ENCODE measurements around the gene FRMD3.

Gene FRMD3

GRCh38 chr9:83281306-83282255 lies 256.6 kb downstream of the FRMD3 start:
- Histone ChIP-seq H3K4me3 (ENCODE audit: low read length) (no peak overlapping the region), H3K27ac (ENCODE audit: low read length) (no peak overlapping the region), H3K9me3 (ENCODE audit: control insufficient read depth, insufficient read depth, low read length) (no peaks in the 10 kb centered on the region), H3K4me1 (ENCODE audit: control insufficient read depth, insufficient read depth, low read length) (peaks cover 3% of the 10 kb centered on the region), H3K27me3 (ENCODE audit: control insufficient read depth, insufficient read depth, low read length) (no peaks in the 10 kb centered on the region), H3K36me3 (ENCODE audit: control insufficient read depth, insufficient read depth, low read length) (no peaks in the 10 kb centered on the region)
- no CpG with 5 or more reads among the region's 7 CpGs for WGBS (ENCODE audit: insufficient coverage, insufficient read length)
- no peak for DNase-seq (ENCODE audit: low read depth, low spot score)

GRCh38 chr9:83280790-83281189 lies 257.4 kb downstream of the FRMD3 start:
- no CpG with 5 or more reads among the region's 2 CpGs for WGBS (ENCODE audit: insufficient coverage, insufficient read length)
- H3K9me3 ChIP-seq (ENCODE audit: control insufficient read depth, insufficient read depth, low read length) = no peaks in the 10 kb centered on the region
- H3K27ac ChIP-seq (ENCODE audit: low read length) = no peak overlapping the region
- no peak for DNase-seq (ENCODE audit: low read depth, low spot score)
- no peaks in the 10 kb centered on the region for H3K27me3 ChIP-seq (ENCODE audit: control insufficient read depth, insufficient read depth, low read length)
- no peaks in the 10 kb centered on the region for H3K36me3 ChIP-seq (ENCODE audit: control insufficient read depth, insufficient read depth, low read length)
- H3K4me3 ChIP-seq (ENCODE audit: low read length) = no peak overlapping the region
- H3K4me1 ChIP-seq (ENCODE audit: control insufficient read depth, insufficient read depth, low read length) = peaks cover 3% of the 10 kb centered on the region

- Histone ChIP-seq H3K36me3 (ENCODE audit: control insufficient read depth, insufficient read depth, low read length) (no peaks in the 10 kb centered on the region), H3K4me3 (ENCODE audit: low read length) (no peak overlapping the region), H3K27ac (ENCODE audit: low read length) (no peak overlapping the region), H3K9me3 (ENCODE audit: control insufficient read depth, insufficient read depth, low read length) (no peaks in the 10 kb centered on the region), H3K27me3 (ENCODE audit: control insufficient read depth, insufficient read depth, low read length) (no peaks in the 10 kb centered on the region), H3K4me1 (ENCODE audit: control insufficient read depth, insufficient read depth, low read length) (peaks cover 3% of the 10 kb centered on the region)
- WGBS (ENCODE audit: insufficient coverage, insufficient read length) = no CpG with 5 or more reads among the region's 5 CpGs
- no peak for DNase-seq (ENCODE audit: low read depth, low spot score)
These were observed 257.9 kb downstream of the FRMD3 start for GRCh38 chr9:83280268-83280667.

GRCh38 chr9:83274787-83275186 lies 263.4 kb downstream of the FRMD3 start:
- Histone ChIP-seq H3K4me1 (ENCODE audit: control insufficient read depth, insufficient read depth, low read length) (no peaks in the 10 kb centered on the region), H3K9me3 (ENCODE audit: control insufficient read depth, insufficient read depth, low read length) (no peaks in the 10 kb centered on the region), H3K27ac (ENCODE audit: low read length) (no peak overlapping the region), H3K36me3 (ENCODE audit: control insufficient read depth, insufficient read depth, low read length) (no peaks in the 10 kb centered on the region), H3K27me3 (ENCODE audit: control insufficient read depth, insufficient read depth, low read length) (no peaks in the 10 kb centered on the region), H3K4me3 (ENCODE audit: low read length) (no peak overlapping the region)
- no CpG with 5 or more reads among the region's 5 CpGs for WGBS (ENCODE audit: insufficient coverage, insufficient read length)
- no peak for DNase-seq (ENCODE audit: low read depth, low spot score)

- Histone ChIP-seq H3K36me3 (ENCODE audit: control insufficient read depth, insufficient read depth, low read length) (no peaks in the 10 kb centered on the region), H3K9me3 (ENCODE audit: control insufficient read depth, insufficient read depth, low read length) (no peaks in the 10 kb centered on the region), H3K4me1 (ENCODE audit: control insufficient read depth, insufficient read depth, low read length) (peaks cover 1% of the 10 kb centered on the region; the same call in 1 of the 2 replicates), H3K4me3 (ENCODE audit: low read length) (no peak overlapping the region), H3K27me3 (ENCODE audit: control insufficient read depth, insufficient read depth, low read length) (no peaks in the 10 kb centered on the region), H3K27ac (ENCODE audit: low read length) (no peak overlapping the region)
- no peak for DNase-seq (ENCODE audit: low read depth, low spot score)
- WGBS (ENCODE audit: insufficient coverage, insufficient read length) = no CpG with 5 or more reads among the region's 2 CpGs
These were observed 266.5 kb downstream of the FRMD3 start for GRCh38 chr9:83271665-83272071.

- peaks cover 1% of the 10 kb centered on the region; the same call in 1 of the 2 replicates for H3K4me1 ChIP-seq (ENCODE audit: control insufficient read depth, insufficient read depth, low read length)
- no CpG with 5 or more reads among the region's 3 CpGs for WGBS (ENCODE audit: insufficient coverage, insufficient read length)
- no peak for DNase-seq (ENCODE audit: low read depth, low spot score)
- no peaks in the 10 kb centered on the region for H3K27me3 ChIP-seq (ENCODE audit: control insufficient read depth, insufficient read depth, low read length)
- H3K36me3 ChIP-seq (ENCODE audit: control insufficient read depth, insufficient read depth, low read length) = no peaks in the 10 kb centered on the region
- H3K4me3 ChIP-seq (ENCODE audit: low read length) = no peak overlapping the region
- no peak overlapping the region for H3K27ac ChIP-seq (ENCODE audit: low read length)
- H3K9me3 ChIP-seq (ENCODE audit: control insufficient read depth, insufficient read depth, low read length) = no peaks in the 10 kb centered on the region
These were observed 268.1 kb downstream of the FRMD3 start for GRCh38 chr9:83270116-83270515.

GRCh38 chr9:83267741-83268140 lies 270.5 kb downstream of the FRMD3 start:
- H3K4me3 ChIP-seq (ENCODE audit: low read length) = no peak overlapping the region
- WGBS (ENCODE audit: insufficient coverage, insufficient read length) = no CpG with 5 or more reads among the region's 5 CpGs
- H3K4me1 ChIP-seq (ENCODE audit: control insufficient read depth, insufficient read depth, low read length) = peaks cover 1% of the 10 kb centered on the region; the same call in 1 of the 2 replicates
- no peaks in the 10 kb centered on the region for H3K9me3 ChIP-seq (ENCODE audit: control insufficient read depth, insufficient read depth, low read length)
- no peaks in the 10 kb centered on the region for H3K27me3 ChIP-seq (ENCODE audit: control insufficient read depth, insufficient read depth, low read length)
- DNase-seq (ENCODE audit: low read depth, low spot score) = no peak
- no peak overlapping the region for H3K27ac ChIP-seq (ENCODE audit: low read length)
- H3K36me3 ChIP-seq (ENCODE audit: control insufficient read depth, insufficient read depth, low read length) = no peaks in the 10 kb centered on the region

- H3K27me3 ChIP-seq (ENCODE audit: control insufficient read depth, insufficient read depth, low read length) = no peaks in the 10 kb centered on the region
- no peaks in the 10 kb centered on the region for H3K9me3 ChIP-seq (ENCODE audit: control insufficient read depth, insufficient read depth, low read length)
- peaks cover 1% of the 10 kb centered on the region; the same call in 1 of the 2 replicates for H3K4me1 ChIP-seq (ENCODE audit: control insufficient read depth, insufficient read depth, low read length)
- H3K36me3 ChIP-seq (ENCODE audit: control insufficient read depth, insufficient read depth, low read length) = no peaks in the 10 kb centered on the region
- WGBS (ENCODE audit: insufficient coverage, insufficient read length) = no CpG with 5 or more reads among the region's 11 CpGs
- no peak for DNase-seq (ENCODE audit: low read depth, low spot score)
- H3K27ac ChIP-seq (ENCODE audit: low read length) = no peak overlapping the region
- no peak overlapping the region for H3K4me3 ChIP-seq (ENCODE audit: low read length)
These were observed 271.3 kb downstream of the FRMD3 start for GRCh38 chr9:83266666-83267496.

- DNase-seq (ENCODE audit: low read depth, low spot score) = no peak
- peaks cover 1% of the 10 kb centered on the region; the same call in 1 of the 2 replicates for H3K4me1 ChIP-seq (ENCODE audit: control insufficient read depth, insufficient read depth, low read length)
- WGBS (ENCODE audit: insufficient coverage, insufficient read length) = no CpG with 5 or more reads among the region's 2 CpGs
- H3K27me3 ChIP-seq (ENCODE audit: control insufficient read depth, insufficient read depth, low read length) = no peaks in the 10 kb centered on the region
- no peak overlapping the region for H3K27ac ChIP-seq (ENCODE audit: low read length)
- H3K4me3 ChIP-seq (ENCODE audit: low read length) = no peak overlapping the region
- H3K36me3 ChIP-seq (ENCODE audit: control insufficient read depth, insufficient read depth, low read length) = no peaks in the 10 kb centered on the region
- H3K9me3 ChIP-seq (ENCODE audit: control insufficient read depth, insufficient read depth, low read length) = no peaks in the 10 kb centered on the region
These were observed 271.9 kb downstream of the FRMD3 start for GRCh38 chr9:83266331-83266665.

GRCh38 chr9:83264315-83264714 lies 273.9 kb downstream of the FRMD3 start:
- Histone ChIP-seq H3K9me3 (ENCODE audit: control insufficient read depth, insufficient read depth, low read length) (no peaks in the 10 kb centered on the region), H3K36me3 (ENCODE audit: control insufficient read depth, insufficient read depth, low read length) (no peaks in the 10 kb centered on the region), H3K27me3 (ENCODE audit: control insufficient read depth, insufficient read depth, low read length) (no peaks in the 10 kb centered on the region), H3K4me1 (ENCODE audit: control insufficient read depth, insufficient read depth, low read length) (peaks cover 1% of the 10 kb centered on the region; the same call in 1 of the 2 replicates), H3K27ac (ENCODE audit: low read length) (no peak overlapping the region), H3K4me3 (ENCODE audit: low read length) (no peak overlapping the region)
- DNase-seq (ENCODE audit: low read depth, low spot score) = no peak
- WGBS (ENCODE audit: insufficient coverage, insufficient read length) = no CpG with 5 or more reads among the region's 2 CpGs

Data from iPS DF 6.9 (cell line).